GM12872 (cell line): ENCODE results near the gene DUSP8.

ENCODE experiments used
- TF ChIP-seq, protein P1 (sequence below): IDR thresholded peaks from 3 replicates; pipeline ENCODE4 v1.5.1; 2011; ENCODE audit warnings: low read depth, mild to moderate bottlenecking, low read length, moderate library complexity; ENCODE audit not compliant: insufficient read depth

Gene DUSP8

DNA sequence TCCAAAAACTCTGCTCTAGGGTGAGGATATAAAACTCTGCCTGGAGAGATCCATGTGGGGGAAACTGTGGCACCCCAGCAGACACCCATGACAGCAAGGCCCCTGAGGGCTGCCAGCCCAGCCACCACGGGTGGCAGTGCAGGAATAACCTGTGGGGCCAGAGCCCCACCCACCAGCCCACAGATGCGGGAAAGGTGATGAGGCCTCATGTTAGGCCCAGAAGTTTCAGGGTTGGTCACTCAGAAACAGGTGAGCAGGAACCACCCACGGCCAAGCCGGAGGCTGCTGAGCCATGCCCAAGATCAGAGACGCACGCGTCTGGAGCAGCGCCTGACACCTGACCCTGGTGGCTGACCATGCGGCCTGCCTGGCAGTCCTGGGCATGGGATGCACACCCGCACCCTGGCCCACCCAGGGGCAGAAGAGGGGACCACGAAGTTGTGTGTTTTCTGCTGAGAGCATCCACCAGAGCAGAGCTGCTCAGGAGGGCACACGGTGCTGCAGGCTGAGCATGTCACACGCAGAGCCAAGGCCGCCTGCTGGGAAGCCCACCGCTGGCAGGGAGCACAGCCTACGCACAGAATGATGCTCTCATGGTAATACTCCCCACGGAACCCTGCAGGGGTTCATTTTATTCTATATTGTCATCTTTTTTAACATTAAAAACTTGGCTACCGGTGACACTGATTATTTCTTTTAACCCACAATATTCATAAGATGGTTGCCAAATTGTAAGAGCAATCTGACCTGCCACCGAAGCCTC, 41.2 kb downstream of the DUSP8 start:
- TF ChIP-seq, protein P1, sequence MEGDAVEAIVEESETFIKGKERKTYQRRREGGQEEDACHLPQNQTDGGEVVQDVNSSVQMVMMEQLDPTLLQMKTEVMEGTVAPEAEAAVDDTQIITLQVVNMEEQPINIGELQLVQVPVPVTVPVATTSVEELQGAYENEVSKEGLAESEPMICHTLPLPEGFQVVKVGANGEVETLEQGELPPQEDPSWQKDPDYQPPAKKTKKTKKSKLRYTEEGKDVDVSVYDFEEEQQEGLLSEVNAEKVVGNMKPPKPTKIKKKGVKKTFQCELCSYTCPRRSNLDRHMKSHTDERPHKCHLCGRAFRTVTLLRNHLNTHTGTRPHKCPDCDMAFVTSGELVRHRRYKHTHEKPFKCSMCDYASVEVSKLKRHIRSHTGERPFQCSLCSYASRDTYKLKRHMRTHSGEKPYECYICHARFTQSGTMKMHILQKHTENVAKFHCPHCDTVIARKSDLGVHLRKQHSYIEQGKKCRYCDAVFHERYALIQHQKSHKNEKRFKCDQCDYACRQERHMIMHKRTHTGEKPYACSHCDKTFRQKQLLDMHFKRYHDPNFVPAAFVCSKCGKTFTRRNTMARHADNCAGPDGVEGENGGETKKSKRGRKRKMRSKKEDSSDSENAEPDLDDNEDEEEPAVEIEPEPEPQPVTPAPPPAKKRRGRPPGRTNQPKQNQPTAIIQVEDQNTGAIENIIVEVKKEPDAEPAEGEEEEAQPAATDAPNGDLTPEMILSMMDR: no peak

DNA sequence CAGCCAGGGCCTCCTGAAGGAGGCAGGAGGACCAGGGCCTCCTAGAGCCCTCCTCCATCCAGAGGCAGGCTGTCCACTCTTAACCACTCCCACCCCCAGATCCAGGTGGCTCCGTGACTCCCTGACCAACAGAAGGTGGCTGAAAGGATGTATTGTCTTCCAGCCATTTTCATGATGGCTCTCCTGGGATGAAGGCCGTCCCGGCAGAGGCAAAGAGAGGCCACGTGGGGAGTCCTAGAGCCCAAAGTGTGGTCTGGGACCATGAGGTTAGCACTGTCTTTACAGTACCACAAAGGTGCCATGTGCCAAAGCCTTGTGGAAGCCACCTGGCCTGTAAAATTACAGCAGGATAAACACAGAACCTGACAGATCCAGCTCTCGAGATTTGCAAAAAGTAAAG, 42.3 kb downstream of the DUSP8 start:
- TF ChIP-seq, protein P1: no peak

DNA sequence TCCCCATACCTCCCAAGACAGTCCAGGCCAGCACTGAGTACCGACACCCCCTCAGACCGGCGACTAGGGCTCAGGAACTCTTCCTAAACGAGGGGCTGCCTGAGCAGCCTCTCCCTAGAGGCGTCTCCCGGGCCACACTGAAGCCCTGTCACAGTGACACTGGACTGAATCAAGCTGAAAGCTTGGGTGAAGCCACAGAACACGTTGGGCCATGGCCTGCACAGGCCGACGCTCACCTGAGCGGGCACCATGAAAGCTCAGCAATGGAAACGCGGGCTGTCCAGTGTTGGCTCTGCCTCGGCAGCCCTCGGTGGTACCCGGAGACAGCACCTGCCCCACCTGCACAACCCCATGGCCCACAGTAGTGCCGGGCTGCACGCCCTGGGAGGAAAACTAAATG, 42.8 kb downstream of the DUSP8 start:
- TF ChIP-seq, protein P1: no peak

DNA sequence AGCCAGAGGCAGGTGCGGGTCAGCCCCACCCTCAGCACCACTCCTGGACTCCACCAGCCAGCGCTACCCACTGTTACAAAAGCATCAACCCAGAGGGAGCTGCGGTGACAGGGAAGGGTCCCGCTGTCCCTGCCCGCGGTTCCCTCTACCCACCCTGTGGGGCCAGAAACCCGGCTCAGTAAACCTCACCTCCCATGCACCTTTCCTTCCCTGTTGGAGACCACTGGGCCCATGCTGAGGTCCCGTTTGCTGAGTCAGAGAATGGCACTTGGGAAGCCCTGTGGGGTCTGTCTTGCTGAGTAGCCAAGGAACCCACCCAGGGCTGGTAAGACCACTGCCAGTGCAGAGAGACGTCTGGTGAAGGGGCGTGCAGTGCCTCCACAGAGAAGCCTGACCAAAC, 43.4 kb downstream of the DUSP8 start:
- TF ChIP-seq, protein P1: no peak

DNA sequence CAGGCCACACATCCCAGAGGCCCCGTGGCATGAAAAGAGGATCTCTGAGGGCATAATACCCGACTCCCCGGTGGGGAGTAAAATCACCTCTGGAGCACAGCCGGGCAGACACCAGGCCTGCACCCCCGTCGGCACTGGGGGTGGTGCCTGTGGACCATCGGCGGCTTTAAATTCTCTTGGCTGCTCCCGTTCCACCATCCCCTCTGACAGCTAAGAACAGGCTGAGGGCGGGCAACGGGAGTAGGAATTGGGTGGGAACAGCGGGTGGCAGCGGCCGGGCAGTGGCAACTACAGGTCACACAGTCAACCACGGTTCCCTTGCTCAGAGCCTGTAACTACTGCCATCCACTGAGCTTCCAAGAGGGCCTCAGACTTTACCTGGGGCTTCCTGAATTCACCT, 45.3 kb downstream of the DUSP8 start:
- TF ChIP-seq, protein P1: no peak

DNA sequence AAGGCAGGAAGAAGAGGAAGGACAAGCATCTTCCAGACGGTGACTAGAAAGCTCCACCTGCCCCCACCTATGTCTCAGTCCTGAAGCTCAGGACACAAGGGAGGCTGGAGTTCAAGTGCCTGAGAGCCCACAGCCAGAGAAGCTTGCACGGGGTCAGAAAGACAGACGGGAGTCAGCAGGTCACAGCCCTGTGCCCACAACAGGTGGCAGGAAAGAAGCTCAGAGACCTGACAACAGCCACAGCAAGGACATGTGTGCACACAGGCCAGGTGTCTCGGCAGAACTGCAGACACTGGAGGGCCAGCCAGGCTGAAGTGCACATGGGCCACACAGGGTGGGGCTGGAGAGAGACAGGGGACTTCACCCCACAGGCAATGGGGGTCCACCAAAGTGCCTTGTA, 48.3 kb downstream of the DUSP8 start:
- TF ChIP-seq, protein P1: no peak

DNA sequence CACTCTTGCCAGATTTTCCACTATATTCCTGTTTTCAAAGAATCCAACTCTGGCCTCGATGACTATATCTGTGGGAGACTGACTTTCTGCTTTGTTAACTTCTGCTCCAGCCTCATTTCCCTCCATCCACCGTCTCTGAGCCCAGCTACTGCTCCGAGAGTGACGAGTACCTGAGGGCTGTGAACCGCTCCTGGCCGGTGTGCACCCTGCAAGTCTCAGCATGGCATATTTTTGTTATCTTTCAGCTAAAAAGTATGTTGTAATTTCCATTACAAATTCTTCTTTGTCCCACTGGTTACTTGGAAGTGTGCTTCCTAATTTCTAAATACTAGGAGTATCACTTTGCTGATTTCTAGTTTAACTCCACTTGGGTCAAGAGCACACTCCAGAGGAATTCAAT, 49.0 kb downstream of the DUSP8 start:
- TF ChIP-seq, protein P1: no peak
